ENCODE results near the gene GLIS2.

The GLIS2 gene

DNA sequence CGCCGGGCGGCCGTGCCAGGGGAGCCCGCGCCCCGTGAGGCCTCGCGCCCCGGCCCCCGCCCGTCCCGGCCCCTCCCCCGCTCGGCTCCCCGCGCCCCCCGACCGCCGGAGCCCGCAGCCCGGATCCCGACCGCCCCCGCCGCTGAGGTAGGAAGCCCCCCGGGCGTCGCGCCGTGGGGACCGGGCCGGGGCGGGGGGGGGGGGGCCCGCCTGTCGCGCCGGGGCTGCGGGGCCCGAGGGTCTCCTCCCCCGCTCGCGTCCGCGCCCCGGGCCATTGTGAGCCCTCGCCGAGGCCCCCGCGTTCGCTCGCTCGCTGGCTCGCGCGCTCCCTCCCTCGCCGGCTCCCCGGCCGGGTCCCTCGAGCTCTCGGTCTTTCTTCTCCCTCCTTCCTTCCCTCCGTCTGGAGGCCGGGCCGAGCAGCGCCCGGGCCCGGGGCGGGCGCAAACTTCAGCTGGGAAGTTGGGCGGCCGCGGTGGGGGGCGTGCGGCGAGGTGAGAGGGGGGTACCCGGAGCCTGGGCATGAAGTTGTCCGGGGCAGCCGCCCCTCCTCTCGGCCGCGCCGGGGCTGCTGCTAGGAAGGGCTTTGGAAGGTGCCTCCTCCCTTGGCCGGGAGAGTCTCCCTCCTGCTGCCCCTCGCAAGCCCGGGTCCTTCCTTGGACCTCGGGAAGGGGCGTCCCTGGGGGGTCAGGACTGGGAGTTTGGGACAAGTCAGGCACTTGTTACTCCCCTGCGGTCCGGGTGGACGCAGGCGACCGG is 419 bp downstream of the GLIS2 start:
- H3K27ac ChIP-seq: peak overlapping the region; percentile 74
- H3K36me3 ChIP-seq: no peaks in the 10 kb centered on the region
- H3K9me3 ChIP-seq (ENCODE audit: severe bottlenecking): no peaks in the 10 kb centered on the region
- DNase-seq: no peak
- TF ChIP-seq, protein P1, sequence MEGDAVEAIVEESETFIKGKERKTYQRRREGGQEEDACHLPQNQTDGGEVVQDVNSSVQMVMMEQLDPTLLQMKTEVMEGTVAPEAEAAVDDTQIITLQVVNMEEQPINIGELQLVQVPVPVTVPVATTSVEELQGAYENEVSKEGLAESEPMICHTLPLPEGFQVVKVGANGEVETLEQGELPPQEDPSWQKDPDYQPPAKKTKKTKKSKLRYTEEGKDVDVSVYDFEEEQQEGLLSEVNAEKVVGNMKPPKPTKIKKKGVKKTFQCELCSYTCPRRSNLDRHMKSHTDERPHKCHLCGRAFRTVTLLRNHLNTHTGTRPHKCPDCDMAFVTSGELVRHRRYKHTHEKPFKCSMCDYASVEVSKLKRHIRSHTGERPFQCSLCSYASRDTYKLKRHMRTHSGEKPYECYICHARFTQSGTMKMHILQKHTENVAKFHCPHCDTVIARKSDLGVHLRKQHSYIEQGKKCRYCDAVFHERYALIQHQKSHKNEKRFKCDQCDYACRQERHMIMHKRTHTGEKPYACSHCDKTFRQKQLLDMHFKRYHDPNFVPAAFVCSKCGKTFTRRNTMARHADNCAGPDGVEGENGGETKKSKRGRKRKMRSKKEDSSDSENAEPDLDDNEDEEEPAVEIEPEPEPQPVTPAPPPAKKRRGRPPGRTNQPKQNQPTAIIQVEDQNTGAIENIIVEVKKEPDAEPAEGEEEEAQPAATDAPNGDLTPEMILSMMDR (IDR thresholded peaks at IDR 0.05; ENCODE audit: low read depth, low read length): no peak
- no peaks in the 10 kb centered on the region for H3K27me3 ChIP-seq (ENCODE audit: insufficient read depth, low read depth, severe bottlenecking)
- H3K4me3 ChIP-seq (ENCODE audit: low read depth, low read length): peak overlapping the region; percentile 80

DNA sequence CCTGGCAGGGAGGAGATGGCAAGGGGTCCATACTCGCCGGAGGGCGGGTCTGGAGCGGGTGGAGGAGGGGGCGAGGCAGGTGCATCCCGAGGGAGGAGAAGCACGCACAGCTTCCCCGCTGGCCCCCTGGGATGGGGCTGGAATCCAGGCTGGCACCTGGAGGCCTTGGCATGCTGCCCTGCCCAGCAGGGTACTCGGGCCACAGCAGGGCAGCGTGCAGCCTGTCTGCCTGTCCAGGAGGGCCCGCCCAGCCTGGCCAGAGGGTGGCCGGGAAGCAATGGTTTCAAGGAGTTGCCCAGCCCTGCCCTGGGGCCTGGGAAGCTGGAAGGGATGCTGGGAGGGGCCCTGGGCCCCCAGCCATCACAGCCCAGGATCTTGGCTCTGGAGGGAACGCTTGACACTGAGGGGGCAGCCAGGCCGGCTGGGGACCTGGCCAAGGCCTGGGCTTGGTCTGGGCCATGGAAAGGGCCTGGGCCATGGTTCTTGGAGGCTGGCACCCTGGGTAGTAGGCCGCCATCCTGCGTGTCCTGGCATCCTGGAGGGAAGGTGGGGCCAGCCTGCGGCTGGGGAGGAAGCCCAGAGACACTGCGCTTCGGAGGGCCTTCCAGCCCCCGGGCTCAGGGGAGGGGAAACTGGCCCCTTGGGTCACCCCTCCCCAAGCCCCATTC is 1.1 kb downstream of the GLIS2 start:
- no peak for DNase-seq
- no peaks in the 10 kb centered on the region for H3K27me3 ChIP-seq (ENCODE audit: insufficient read depth, low read depth, severe bottlenecking)
- H3K9me3 ChIP-seq (ENCODE audit: severe bottlenecking): no peaks in the 10 kb centered on the region
- H3K36me3 ChIP-seq: no peaks in the 10 kb centered on the region
- peak overlapping the region; percentile 80 for H3K4me3 ChIP-seq (ENCODE audit: low read depth, low read length)
- TF ChIP-seq, protein P1 (IDR thresholded peaks at IDR 0.05; ENCODE audit: low read depth, low read length): no peak
- H3K27ac ChIP-seq: peak overlapping the region; percentile 74

DNA sequence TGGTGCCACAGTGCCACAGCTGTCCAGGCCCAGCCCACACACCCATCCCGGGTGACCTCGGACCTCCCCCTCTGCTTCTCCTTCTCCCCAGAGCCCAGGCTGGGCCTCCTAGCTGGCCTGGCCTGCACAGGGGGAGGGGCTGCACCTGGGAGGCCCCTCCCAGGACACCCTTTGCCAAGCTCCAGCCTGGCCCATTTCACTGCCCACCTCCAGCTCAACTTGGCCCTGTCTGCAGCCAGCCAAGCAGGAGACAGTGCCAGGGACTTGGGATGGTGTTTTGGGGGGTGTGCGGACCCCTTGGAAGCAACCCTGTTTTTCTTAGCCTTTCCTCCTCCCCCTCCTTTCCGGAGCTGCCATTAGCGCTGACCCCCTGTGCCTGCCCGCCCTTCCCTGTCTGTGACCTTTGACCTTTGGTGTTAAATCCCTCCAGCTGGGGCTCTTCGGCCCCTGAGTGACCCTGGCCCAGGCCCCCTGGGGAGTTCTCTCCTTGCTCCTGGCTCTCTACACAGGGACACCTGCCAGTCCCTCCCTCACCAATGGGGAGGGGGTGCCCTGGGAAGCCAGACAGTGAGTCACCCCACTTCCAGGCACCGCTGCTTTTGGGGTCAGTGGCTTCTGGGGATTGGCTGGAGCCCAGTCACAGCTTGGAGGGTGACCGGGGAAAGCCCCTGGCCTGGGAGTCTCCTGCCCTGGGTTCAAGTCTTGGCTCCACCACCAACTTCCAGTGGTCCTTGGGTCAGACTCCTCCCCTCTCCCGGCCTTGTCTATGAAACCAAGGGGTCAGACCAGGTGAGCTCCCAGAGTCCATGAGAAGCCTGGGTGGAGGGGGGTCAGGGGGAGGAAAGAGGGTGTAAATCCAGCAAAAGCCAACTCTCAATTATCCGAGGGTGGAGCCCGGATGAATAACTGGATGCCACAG is 1.9 kb downstream of the GLIS2 start:
- Histone ChIP-seq H3K36me3 (no peaks in the 10 kb centered on the region), H3K4me3 (ENCODE audit: low read depth, low read length) (peak overlapping the region; percentile 4), H3K27me3 (ENCODE audit: insufficient read depth, low read depth, severe bottlenecking) (no peaks in the 10 kb centered on the region), H3K27ac (peak overlapping the region; percentile 71), H3K9me3 (ENCODE audit: severe bottlenecking) (no peaks in the 10 kb centered on the region)
- peak; percentile 66 for DNase-seq
- TF ChIP-seq, protein P1 (IDR thresholded peaks at IDR 0.05; ENCODE audit: low read depth, low read length): no peak

DNA sequence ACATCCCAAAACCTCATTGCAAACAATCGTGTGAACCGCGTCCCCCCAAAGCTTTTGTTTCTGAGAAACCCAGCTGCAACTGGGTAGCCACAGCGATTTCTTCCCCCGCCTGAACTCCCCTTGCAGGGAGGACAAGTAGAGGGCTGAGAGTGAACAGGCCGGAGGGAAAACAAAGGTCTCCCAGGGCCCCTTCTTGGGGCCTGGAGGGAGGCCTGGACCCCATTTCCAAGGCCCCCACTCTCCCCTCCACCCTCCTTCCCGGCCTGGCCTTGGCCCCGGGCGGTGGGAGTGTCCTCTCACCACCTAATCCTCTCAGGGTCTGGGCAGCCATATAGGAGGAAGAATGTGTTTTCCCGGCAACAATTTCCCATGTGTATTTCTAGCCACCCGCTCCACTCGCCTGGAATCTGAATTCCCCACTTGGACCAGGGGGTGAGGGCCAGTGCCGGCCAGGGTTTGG is 2.6 kb downstream of the GLIS2 start:
- peak; percentile 53 for DNase-seq
- H3K4me3 ChIP-seq (ENCODE audit: low read depth, low read length): peak overlapping the region; percentile 4

DNA sequence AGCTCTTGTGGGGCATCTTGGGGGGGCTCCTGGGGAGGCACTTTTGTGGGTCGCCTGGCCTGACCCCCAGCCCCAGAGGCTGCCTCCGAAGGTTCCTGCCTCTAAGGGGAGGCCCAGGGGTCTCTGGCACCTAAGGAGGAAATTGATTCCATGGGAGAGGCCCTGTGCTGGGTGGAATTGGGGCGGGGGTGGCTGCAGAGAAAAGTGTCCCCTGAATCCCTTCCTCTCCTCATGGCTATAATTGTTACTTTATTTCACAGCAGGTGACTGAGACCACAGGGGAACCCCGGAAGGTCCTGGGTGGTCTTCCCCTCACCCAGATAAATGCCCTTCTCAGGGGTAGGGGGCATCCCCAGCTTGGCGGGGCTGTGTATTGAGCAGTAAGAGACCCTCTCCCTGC is 3.1 kb downstream of the GLIS2 start:
- no peaks in the 10 kb centered on the region for H3K9me3 ChIP-seq (ENCODE audit: severe bottlenecking)
- H3K27me3 ChIP-seq (ENCODE audit: insufficient read depth, low read depth, severe bottlenecking): no peaks in the 10 kb centered on the region
- TF ChIP-seq, protein P1 (IDR thresholded peaks at IDR 0.05; ENCODE audit: low read depth, low read length): no peak
- H3K27ac ChIP-seq: peak overlapping the region; percentile 71; the same call in 1 of the 2 replicates
- no peaks in the 10 kb centered on the region for H3K36me3 ChIP-seq
- peak overlapping the region; percentile 4; the same call in 1 of the 2 replicates for H3K4me3 ChIP-seq (ENCODE audit: low read depth, low read length)
- no peak for DNase-seq

More for the DNA sequence above, 2.6 kb downstream of the GLIS2 start:
- Histone ChIP-seq H3K27me3 (ENCODE audit: insufficient read depth, low read depth, severe bottlenecking) (no peaks in the 10 kb centered on the region), H3K36me3 (no peaks in the 10 kb centered on the region), H3K9me3 (ENCODE audit: severe bottlenecking) (no peaks in the 10 kb centered on the region), H3K27ac (peak overlapping the region; percentile 71)
- TF ChIP-seq, protein P1 (IDR thresholded peaks at IDR 0.05; ENCODE audit: low read depth, low read length): no peak

Measured in WERI-Rb-1 (cell line).